H1 (cell line): ENCODE measurements around the gene KDSR. TPM values are rescaled to one million over a fixed set of nuclear protein-coding genes. Genes with fewer than 3 reads are reported as not detected.

Source experiments
- JUND ChIP-seq: IDR thresholded peaks from 2 replicates; pipeline ENCODE4 v1.6.1; 2011; ENCODE audit warnings: mild to moderate bottlenecking, improper control_type of control experiment, low read length
- NANOG ChIP-seq: IDR thresholded peaks from 2 replicates; pipeline ENCODE4 v1.6.1; 2011; ENCODE audit warnings: low read length, low read depth, mild to moderate bottlenecking, inconsistent platforms; ENCODE audit not compliant: insufficient read depth, poor library complexity, severe bottlenecking
- RAD21 ChIP-seq, 2 experiments: IDR thresholded peaks in 1 of 2; conservative IDR thresholded peaks in 1 of 2; 2 replicates each; pipeline ENCODE4 v1.6.1; 2011; ENCODE audit warnings: low read depth in 2 of 2, low read length in 2 of 2, improper control_type of control experiment in 1 of 2, inconsistent platforms in 1 of 2, mild to moderate bottlenecking in 1 of 2, moderate library complexity in 1 of 2
- RBBP5 ChIP-seq: IDR thresholded peaks from 2 replicates; pipeline ENCODE4 v1.7.1; 2012; ENCODE audit warnings: low read depth, mild to moderate bottlenecking, inconsistent platforms, low read length, moderate library complexity, borderline replicate concordance
- RNF2 ChIP-seq: fragments of 200-900, 300-1000 bp; sonication (generic); IDR thresholded peaks from 2 replicates; pipeline ENCODE4 v1.7.1; 2016; ENCODE audit warnings: borderline replicate concordance, low read depth, mild to moderate bottlenecking, antibody characterized with exemption, low read length; ENCODE audit not compliant: poor library complexity, severe bottlenecking; ENCODE audit errors: missing control alignments
- TAF7 ChIP-seq: optimal IDR thresholded peaks from 2 replicates; pipeline ENCODE3; 2011; ENCODE audit warnings: low read depth, mild to moderate bottlenecking, inconsistent platforms, low read length, moderate library complexity, borderline replicate concordance
- YY1 ChIP-seq: IDR thresholded peaks from 2 replicates; pipeline ENCODE4 v1.6.1; 2011; ENCODE audit warnings: low read depth, mild to moderate bottlenecking, low read length
- ZNF274 ChIP-seq: IDR thresholded peaks from 2 replicates; pipeline ENCODE4 v1.7.0; 2012; ENCODE audit warnings: low read length, borderline replicate concordance; ENCODE audit errors: extremely low read depth
- polyA plus RNA-seq, 7 experiments: library from polyadenylated mRNA; depleted of rRNA in 3 of 7; stranded (reverse) in 5 of 7; unstranded in 2 of 7; fragments of >200 nt in 5 of 7; fragments of 200-250 nt in 2 of 7; gene quantifications; 1 replicate in 5 of 7; 2 replicates in 1 of 7; 4 replicates in 1 of 7; pipeline versions ENCODE4 v1.2.1 to v1.2.3, GENCODE V29; 2011 to 2013; ENCODE audit warnings: missing spikeins in 2 of 7, mixed read lengths in 2 of 7
- total RNA-seq: library from RNA; stranded (reverse); fragmentation: NEBNext Ultra II Directional; extraction: Animal tissue kit (Norgen Biotek cat#: 25700); gene quantifications from 2 replicates; pipeline ENCODE4 v1.2.1, GENCODE V29; 2021
- TF ChIP-seq, protein P1 (sequence below): IDR thresholded peaks from 2 replicates; pipeline ENCODE4 v1.6.1; 2012; ENCODE audit warnings: low read length, inconsistent platforms

KDSR gene
- total and polyA plus RNA-seq, 2 of the 8 experiments (the other 6 are each of a cell fraction or from before 2014, with no cell fraction given) = 12.4 to 50.5 TPM

DNA sequence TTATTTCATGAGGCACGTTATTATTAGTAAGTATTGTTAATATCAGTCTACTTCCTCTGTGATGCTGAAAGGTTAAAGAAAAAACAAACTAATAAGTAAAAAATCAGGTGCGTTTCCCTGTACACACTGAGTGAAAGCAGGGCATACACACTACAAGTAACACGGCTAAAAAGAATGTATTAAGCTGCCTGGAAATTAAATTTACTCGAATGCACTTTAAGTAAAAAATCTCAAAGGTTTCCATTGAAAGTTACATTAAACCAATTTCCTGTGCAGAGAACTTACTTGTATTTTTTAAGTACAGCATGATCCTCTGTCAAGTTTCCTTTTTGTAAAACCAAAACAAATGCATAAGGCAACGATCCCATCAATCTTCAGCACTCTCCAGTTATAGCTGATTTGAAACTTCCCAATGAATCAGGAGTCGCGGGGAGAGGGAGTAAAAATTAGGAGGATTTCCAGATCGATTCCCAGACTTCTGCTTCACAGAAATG lies 48.1 kb downstream of the KDSR start (continued):
- TF ChIP-seq RBBP5 (no peak), ZNF274 (no peak), JUND (no peak), YY1 (no peak), NANOG (no peak), TAF7 (no peak), RAD21 (IDR thresholded peaks at IDR 0.05 in 1 of 2, conservative IDR thresholded peaks at IDR 0.05 in 1 of 2; ENCODE audit: low read depth in 2 of 2, low read length in 2 of 2) (no peak), RNF2 (no peak)
- TF ChIP-seq, protein P1, sequence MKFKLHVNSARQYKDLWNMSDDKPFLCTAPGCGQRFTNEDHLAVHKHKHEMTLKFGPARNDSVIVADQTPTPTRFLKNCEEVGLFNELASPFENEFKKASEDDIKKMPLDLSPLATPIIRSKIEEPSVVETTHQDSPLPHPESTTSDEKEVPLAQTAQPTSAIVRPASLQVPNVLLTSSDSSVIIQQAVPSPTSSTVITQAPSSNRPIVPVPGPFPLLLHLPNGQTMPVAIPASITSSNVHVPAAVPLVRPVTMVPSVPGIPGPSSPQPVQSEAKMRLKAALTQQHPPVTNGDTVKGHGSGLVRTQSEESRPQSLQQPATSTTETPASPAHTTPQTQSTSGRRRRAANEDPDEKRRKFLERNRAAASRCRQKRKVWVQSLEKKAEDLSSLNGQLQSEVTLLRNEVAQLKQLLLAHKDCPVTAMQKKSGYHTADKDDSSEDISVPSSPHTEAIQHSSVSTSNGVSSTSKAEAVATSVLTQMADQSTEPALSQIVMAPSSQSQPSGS = no peak
